HG02623 (cell line): ENCODE measurements around the gene PAFAH1B1.
A peak's percentile ranks its signal among the peaks of the same experiment; 100 is the strongest.

Experiments
- ATAC-seq: cut with Tn5 transposase; IDR thresholded peaks from one replicate; pipeline ENCODE4 v1.9.1; 2021; ENCODE audit warnings: moderate library complexity; ENCODE audit not compliant: unreplicated experiment

The PAFAH1B1 gene

GRCh38 chr17:2701161-2701995 lies 107.9 kb downstream of the PAFAH1B1 start:
- ATAC-seq, result no peak

GRCh38 chr17:2701996-2702741 lies 108.7 kb downstream of the PAFAH1B1 start:
- no peak for ATAC-seq

- ATAC-seq, result no peak
Observed at GRCh38 chr17:2703181-2703580, 109.7 kb downstream of the PAFAH1B1 start.

GRCh38 chr17:2703606-2704005 lies 110.2 kb downstream of the PAFAH1B1 start:
- ATAC-seq, result no peak

GRCh38 chr17:2704031-2704889 lies 110.8 kb downstream of the PAFAH1B1 start:
- no peak for ATAC-seq

GRCh38 chr17:2704890-2705248 lies 111.4 kb downstream of the PAFAH1B1 start:
- no peak for ATAC-seq

- no peak for ATAC-seq
Observed at GRCh38 chr17:2705263-2705662, 111.8 kb downstream of the PAFAH1B1 start.

- no peak for ATAC-seq
Observed at GRCh38 chr17:2705888-2706795, 112.7 kb downstream of the PAFAH1B1 start.

- no peak for ATAC-seq
Observed at GRCh38 chr17:2706911-2707510, 113.6 kb downstream of the PAFAH1B1 start.

- no peak for ATAC-seq
Observed at GRCh38 chr17:2707721-2708584, 114.5 kb downstream of the PAFAH1B1 start.

GRCh38 chr17:2708585-2709182 lies 115.2 kb downstream of the PAFAH1B1 start:
- no peak for ATAC-seq

GRCh38 chr17:2709183-2709661 lies 115.8 kb downstream of the PAFAH1B1 start:
- no peak for ATAC-seq

- no peak for ATAC-seq
Observed at GRCh38 chr17:2710071-2710802, 116.8 kb downstream of the PAFAH1B1 start.

- peak; percentile 24 for ATAC-seq
Observed at GRCh38 chr17:2710803-2711607, 117.6 kb downstream of the PAFAH1B1 start.

GRCh38 chr17:2711608-2712299 lies 118.3 kb downstream of the PAFAH1B1 start, which contains the start of gene CLUH:
Gene CLUH (minus strand): TSS chr17:2711764. CDS start chr17:2711661, 103 bp downstream.
- peak; percentile 68 for ATAC-seq
